Astrocyte (in vitro differentiated cells and primary cell): ENCODE measurements around the gene PRPF40B. TPM values are rescaled to one million over a fixed set of nuclear protein-coding genes. Genes with fewer than 3 reads are reported as not detected.
A peak's percentile ranks its signal among the peaks of the same experiment; 100 is the strongest.

ENCODE experiments used
- DNase-seq: peaks from one replicate; pipeline ENCODE4 v3.0.0-alpha.2; 2010; ENCODE audit warnings: low read depth
- FAIRE-seq: peaks from 2 replicates; lab custom pipeline; 2011; peaks lifted over from hg19 to GRCh38; lab: Jason Lieb, UNC
- H2AFZ ChIP-seq: 2 replicates; pipeline ENCODE4 v1.6.0; 2012; ENCODE audit warnings: low read depth, low read length, inconsistent platforms
- H3K27ac ChIP-seq: 2 replicates; pipeline ENCODE4 v1.5.1; 2011; ENCODE audit warnings: low read depth, low read length, inconsistent platforms
- H3K27me3 ChIP-seq: 2 replicates; pipeline ENCODE4 v1.6.0; 2011; ENCODE audit warnings: low read length, inconsistent platforms; ENCODE audit not compliant: insufficient read depth
- H3K36me3 ChIP-seq: 2 replicates; pipeline ENCODE4 v1.5.1; 2011; ENCODE audit warnings: low read length, inconsistent platforms; ENCODE audit not compliant: insufficient read depth
- H3K4me1 ChIP-seq: 2 replicates; pipeline ENCODE4 v1.5.1; 2011; ENCODE audit warnings: low read length, inconsistent platforms; ENCODE audit not compliant: insufficient read depth
- H3K4me2 ChIP-seq: 2 replicates; pipeline ENCODE4 v1.6.0; 2012; ENCODE audit warnings: low read length, inconsistent platforms
- H3K4me3 ChIP-seq: 2 replicates; pipeline ENCODE4 v1.5.1; 2011; ENCODE audit warnings: low read depth, mild to moderate bottlenecking, low read length, inconsistent platforms; ENCODE audit not compliant: insufficient read depth
- H3K79me2 ChIP-seq: 2 replicates; pipeline ENCODE4 v1.6.0; 2012; ENCODE audit warnings: mild to moderate bottlenecking, low read length, inconsistent platforms; ENCODE audit not compliant: insufficient read depth
- H3K9ac ChIP-seq: 2 replicates; pipeline ENCODE4 v1.6.0; 2012; ENCODE audit warnings: mild to moderate bottlenecking, low read length, inconsistent platforms
- H3K9me3 ChIP-seq: 2 replicates; pipeline ENCODE4 v1.5.1; 2012; ENCODE audit warnings: low read depth, mild to moderate bottlenecking, low read length, inconsistent platforms; ENCODE audit not compliant: insufficient read depth
- H4K20me1 ChIP-seq: 2 replicates; pipeline ENCODE4 v1.6.0; 2012; ENCODE audit warnings: low read length, inconsistent platforms; ENCODE audit not compliant: insufficient read depth
- H3K27ac Mint-ChIP-seq: one replicate; pipeline ENCODE4 v1.8.0; 2021; ENCODE audit warnings: mild to moderate bottlenecking, mixed read lengths; ENCODE audit not compliant: unreplicated experiment
- H3K27me3 Mint-ChIP-seq: one replicate; pipeline ENCODE4 v1.8.0; 2021; ENCODE audit warnings: low read depth, mixed read lengths; ENCODE audit not compliant: unreplicated experiment
- H3K36me3 Mint-ChIP-seq: one replicate; pipeline ENCODE4 v1.8.0; 2021; ENCODE audit warnings: low read depth, mixed read lengths; ENCODE audit not compliant: unreplicated experiment
- H3K4me1 Mint-ChIP-seq: one replicate; pipeline ENCODE4 v1.8.0; 2021; ENCODE audit warnings: low read depth, mixed read lengths; ENCODE audit not compliant: unreplicated experiment
- H3K4me3 Mint-ChIP-seq: one replicate; pipeline ENCODE4 v1.8.0; 2021; ENCODE audit warnings: mild to moderate bottlenecking, moderate library complexity, mixed read lengths; ENCODE audit not compliant: unreplicated experiment
- H3K9me3 Mint-ChIP-seq: one replicate; pipeline ENCODE4 v1.8.0; 2021; ENCODE audit warnings: mild to moderate bottlenecking, mixed read lengths; ENCODE audit not compliant: unreplicated experiment
- EZH2 ChIP-seq: IDR thresholded peaks from 2 replicates; pipeline ENCODE4 v1.6.1; 2012; ENCODE audit warnings: mild to moderate bottlenecking, low read length, inconsistent platforms; ENCODE audit not compliant: insufficient read depth
- total RNA-seq: library from RNA; stranded (reverse); gene quantifications from 2 replicates; pipeline ENCODE4 v1.2.1, GENCODE V29; 2021
- TF ChIP-seq, protein P1 (sequence below): IDR thresholded peaks from 2 replicates; pipeline ENCODE4 v1.5.1; 2011; ENCODE audit warnings: low read depth, mild to moderate bottlenecking, inconsistent platforms, low read length, moderate library complexity; ENCODE audit not compliant: insufficient read depth

PRPF40B gene
- total RNA-seq, 1 donor from 2014 or later = 10.1 TPM

GRCh38 chr12:49683599-49684309, 60.4 kb downstream of the PRPF40B start:
- no peaks in the 10 kb centered on the region for H3K27me3 ChIP-seq
- H3K36me3 Mint-ChIP-seq = peaks cover 3% of the 10 kb centered on the region
- no peak overlapping the region for H3K27ac ChIP-seq
- no peak overlapping the region for H2AFZ ChIP-seq
- H3K4me2 ChIP-seq = no peak overlapping the region
- H3K4me3 ChIP-seq = no peak overlapping the region
- no peaks in the 10 kb centered on the region for H3K9me3 Mint-ChIP-seq
- peak overlapping the region; percentile 42 for H3K27ac Mint-ChIP-seq
- peaks cover 93% of the 10 kb centered on the region for H3K79me2 ChIP-seq
- H3K36me3 ChIP-seq = no peaks in the 10 kb centered on the region
- H3K27me3 Mint-ChIP-seq = no peaks in the 10 kb centered on the region
- H3K4me1 ChIP-seq = peaks cover 9% of the 10 kb centered on the region
- no peaks in the 10 kb centered on the region for H3K9me3 ChIP-seq
- FAIRE-seq = no peak
- peaks cover 81% of the 10 kb centered on the region for H4K20me1 ChIP-seq
- H3K9ac ChIP-seq = no peak overlapping the region
- peaks cover 28% of the 10 kb centered on the region for H3K4me1 Mint-ChIP-seq
- peak overlapping the region; percentile 6 for H3K4me3 Mint-ChIP-seq
- TF ChIP-seq, protein P1, sequence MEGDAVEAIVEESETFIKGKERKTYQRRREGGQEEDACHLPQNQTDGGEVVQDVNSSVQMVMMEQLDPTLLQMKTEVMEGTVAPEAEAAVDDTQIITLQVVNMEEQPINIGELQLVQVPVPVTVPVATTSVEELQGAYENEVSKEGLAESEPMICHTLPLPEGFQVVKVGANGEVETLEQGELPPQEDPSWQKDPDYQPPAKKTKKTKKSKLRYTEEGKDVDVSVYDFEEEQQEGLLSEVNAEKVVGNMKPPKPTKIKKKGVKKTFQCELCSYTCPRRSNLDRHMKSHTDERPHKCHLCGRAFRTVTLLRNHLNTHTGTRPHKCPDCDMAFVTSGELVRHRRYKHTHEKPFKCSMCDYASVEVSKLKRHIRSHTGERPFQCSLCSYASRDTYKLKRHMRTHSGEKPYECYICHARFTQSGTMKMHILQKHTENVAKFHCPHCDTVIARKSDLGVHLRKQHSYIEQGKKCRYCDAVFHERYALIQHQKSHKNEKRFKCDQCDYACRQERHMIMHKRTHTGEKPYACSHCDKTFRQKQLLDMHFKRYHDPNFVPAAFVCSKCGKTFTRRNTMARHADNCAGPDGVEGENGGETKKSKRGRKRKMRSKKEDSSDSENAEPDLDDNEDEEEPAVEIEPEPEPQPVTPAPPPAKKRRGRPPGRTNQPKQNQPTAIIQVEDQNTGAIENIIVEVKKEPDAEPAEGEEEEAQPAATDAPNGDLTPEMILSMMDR = no peak
- TF ChIP-seq EZH2 = no peak
- DNase-seq = no peak

DNA sequence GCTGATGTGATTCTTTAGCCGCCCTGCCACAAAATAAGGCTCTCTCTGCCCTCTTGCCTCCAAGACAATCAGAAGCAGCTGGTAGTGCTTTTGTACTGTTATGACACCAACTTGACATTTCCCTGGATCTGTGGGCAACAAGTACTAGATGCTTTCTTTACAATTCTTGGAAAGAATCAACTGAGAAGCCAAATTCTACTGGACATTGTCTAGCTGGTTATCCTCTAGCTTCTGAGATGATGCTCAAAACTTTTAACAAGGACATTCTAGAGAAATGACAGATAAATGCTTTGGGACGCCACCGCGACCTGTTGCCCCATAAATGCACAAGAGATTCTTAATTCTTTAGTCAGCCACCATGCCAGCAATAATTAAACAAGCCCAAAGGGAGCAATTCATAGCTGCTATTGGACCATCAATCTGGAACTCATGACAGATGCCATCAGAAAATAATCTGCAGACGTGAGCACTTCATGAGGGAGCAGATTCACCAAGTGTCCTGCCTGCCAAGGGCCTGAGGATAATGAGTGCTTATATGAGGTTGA, 61.0 kb downstream of the PRPF40B start:
- H3K9me3 Mint-ChIP-seq = no peaks in the 10 kb centered on the region
- H3K36me3 ChIP-seq = no peaks in the 10 kb centered on the region
- no peaks in the 10 kb centered on the region for H3K27me3 ChIP-seq
- no peak overlapping the region for H3K9ac ChIP-seq
- H3K36me3 Mint-ChIP-seq = peaks cover 3% of the 10 kb centered on the region
- peaks cover 9% of the 10 kb centered on the region for H3K4me1 ChIP-seq
- H3K4me3 Mint-ChIP-seq = no peak overlapping the region
- peaks cover 81% of the 10 kb centered on the region for H4K20me1 ChIP-seq
- H3K79me2 ChIP-seq = peaks cover 93% of the 10 kb centered on the region
- H2AFZ ChIP-seq = no peak overlapping the region
- no peak overlapping the region for H3K4me3 ChIP-seq
- H3K27ac Mint-ChIP-seq = peak overlapping the region; percentile 35
- no peaks in the 10 kb centered on the region for H3K27me3 Mint-ChIP-seq
- H3K27ac ChIP-seq = no peak overlapping the region
- H3K4me1 Mint-ChIP-seq = peaks cover 28% of the 10 kb centered on the region
- TF ChIP-seq, protein P1 = no peak
- no peak for TF ChIP-seq EZH2
- H3K4me2 ChIP-seq = no peak overlapping the region
- H3K9me3 ChIP-seq = no peaks in the 10 kb centered on the region
- FAIRE-seq = no peak
- DNase-seq = no peak

DNA sequence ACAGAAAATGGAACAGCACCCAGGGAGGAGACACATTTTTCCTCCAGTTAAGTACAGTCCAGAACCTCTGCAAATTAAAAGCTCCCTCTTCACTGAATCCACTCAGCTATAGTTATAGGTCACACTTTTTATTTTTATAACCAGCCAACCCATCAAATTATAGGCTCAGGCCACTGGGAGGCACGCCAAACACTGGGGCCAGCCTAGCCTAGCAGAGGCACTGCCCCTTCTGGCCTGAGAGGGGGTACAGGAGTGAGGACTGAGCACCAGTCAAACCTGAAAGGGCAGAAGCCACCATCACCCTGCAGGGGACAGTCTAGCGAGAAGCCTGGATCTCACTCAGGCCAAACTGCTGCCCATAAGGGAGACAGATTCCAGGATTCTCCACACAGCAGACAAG, 64.6 kb downstream of the PRPF40B start:
- Histone ChIP-seq H4K20me1 (peaks cover 77% of the 10 kb centered on the region), H3K36me3 (no peaks in the 10 kb centered on the region), H3K9me3 (no peaks in the 10 kb centered on the region), H3K9ac (no peak overlapping the region), H3K4me1 (peaks cover 9% of the 10 kb centered on the region), H3K4me2 (no peak overlapping the region), H3K4me3 (no peak overlapping the region), H3K27me3 (no peaks in the 10 kb centered on the region), H3K79me2 (peaks cover 94% of the 10 kb centered on the region), H2AFZ (no peak overlapping the region), H3K27ac (no peak overlapping the region)
- TF ChIP-seq, protein P1 = no peak
- no peak for TF ChIP-seq EZH2
- no peak overlapping the region for H3K27ac Mint-ChIP-seq
- H3K4me1 Mint-ChIP-seq = peaks cover 27% of the 10 kb centered on the region
- FAIRE-seq (no peak), DNase-seq (no peak)
- H3K9me3 Mint-ChIP-seq = no peaks in the 10 kb centered on the region
- H3K4me3 Mint-ChIP-seq = no peak overlapping the region
- peaks cover 4% of the 10 kb centered on the region for H3K36me3 Mint-ChIP-seq
- no peaks in the 10 kb centered on the region for H3K27me3 Mint-ChIP-seq
